ENCODE measurements around the gene LRRC4C.

The LRRC4C gene

DNA sequence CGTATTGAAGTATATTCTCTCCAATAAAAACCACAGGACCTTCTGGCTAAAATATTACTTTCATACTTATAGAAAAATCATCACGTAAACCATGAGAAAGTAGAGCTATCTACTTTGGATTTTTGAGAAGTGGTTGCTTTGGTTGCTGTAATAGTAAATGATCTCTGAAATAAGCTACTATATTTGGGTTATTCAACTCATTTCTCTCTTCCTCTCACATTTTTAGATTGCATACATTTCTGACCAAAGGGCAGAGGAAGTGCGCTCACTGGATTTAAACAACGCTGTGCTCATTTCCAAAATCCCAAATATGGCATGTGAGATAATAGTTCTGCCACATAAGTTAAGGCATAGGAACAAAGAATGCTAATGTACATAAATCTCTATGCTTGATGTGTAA lies 357.0 kb downstream of the LRRC4C start:
- no peak for DNase-seq
- Histone ChIP-seq H3K18ac (ENCODE audit: low read length) (no peak overlapping the region), H3K9ac (ENCODE audit: low read length) (no peak overlapping the region), H3K79me2 (ENCODE audit: control insufficient read depth, insufficient read depth, low read length, poor library complexity) (no peaks in the 10 kb centered on the region), H2BK120ac (ENCODE audit: insufficient read depth, low read length, poor library complexity) (no peak overlapping the region), H3K4ac (ENCODE audit: low read depth, low read length) (no peak overlapping the region), H3K4me3 (ENCODE audit: low read depth, low read length) (no peak overlapping the region), H4K12ac (ENCODE audit: low read depth, low read length) (no peak overlapping the region), H3K9me3 (ENCODE audit: insufficient read depth, low read depth, low read length) (no peaks in the 10 kb centered on the region), H3K27me3 (ENCODE audit: insufficient read depth, low read length) (no peaks in the 10 kb centered on the region), H3K36me3 (ENCODE audit: control insufficient read depth in 1 of 2, insufficient read depth in 2 of 2, low read length in 2 of 2) (no peaks in the 10 kb centered on the region), H3K79me1 (ENCODE audit: low read length) (no peaks in the 10 kb centered on the region), H4K91ac (ENCODE audit: low read depth, low read length) (no peak overlapping the region), H2BK5ac (ENCODE audit: low read depth, low read length, poor library complexity) (no peak overlapping the region), H3K27ac (ENCODE audit: low read depth, low read length) (no peak overlapping the region), H2AFZ (ENCODE audit: insufficient read depth, low read length, poor library complexity) (no peak overlapping the region), H2AK5ac (ENCODE audit: low read length) (no peak overlapping the region), H3K4me1 (ENCODE audit: control insufficient read depth in 1 of 2, insufficient read depth in 2 of 2, low read length in 2 of 2) (no peaks in the 10 kb centered on the region), H3K14ac (ENCODE audit: low read length) (no peak overlapping the region), H3K23ac (ENCODE audit: low read length) (no peak overlapping the region), H2BK12ac (ENCODE audit: low read length) (no peak overlapping the region), H4K8ac (ENCODE audit: low read depth, low read length) (no peak overlapping the region), H3K4me2 (ENCODE audit: low read length) (no peak overlapping the region)
- no CpG with 5 or more reads among the region's 4 CpGs for WGBS (ENCODE audit: extremely low coverage, insufficient coverage, insufficient read length)

DNA sequence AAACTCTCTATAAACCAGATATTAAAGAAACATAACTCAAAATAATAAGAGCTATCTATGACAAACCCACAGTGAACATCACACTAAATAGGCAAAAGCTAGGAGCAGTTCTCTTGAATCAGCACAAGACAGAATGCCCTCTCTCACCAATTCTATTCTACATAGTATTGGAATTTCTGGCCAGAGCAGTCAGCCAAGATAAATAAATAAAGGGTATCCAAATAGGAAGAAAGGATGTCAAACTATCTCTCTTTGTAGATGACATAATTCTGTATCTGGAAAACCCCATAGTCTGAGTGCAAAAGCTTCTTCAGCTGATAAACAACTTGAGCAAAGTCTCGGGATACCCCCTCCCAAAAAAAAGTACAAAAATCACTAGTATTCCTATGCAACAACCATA lies 359.8 kb downstream of the LRRC4C start:
- H4K12ac ChIP-seq (ENCODE audit: low read depth, low read length) = no peak overlapping the region
- H3K9me3 ChIP-seq (ENCODE audit: insufficient read depth, low read depth, low read length) = no peaks in the 10 kb centered on the region
- H3K4me3 ChIP-seq (ENCODE audit: low read depth, low read length) = no peak overlapping the region
- H3K4me2 ChIP-seq (ENCODE audit: low read length) = no peak overlapping the region
- H3K23ac ChIP-seq (ENCODE audit: low read length) = no peak overlapping the region
- no peaks in the 10 kb centered on the region for H3K79me1 ChIP-seq (ENCODE audit: low read length)
- no peak overlapping the region for H4K91ac ChIP-seq (ENCODE audit: low read depth, low read length)
- no peak overlapping the region for H4K8ac ChIP-seq (ENCODE audit: low read depth, low read length)
- no peak overlapping the region for H3K14ac ChIP-seq (ENCODE audit: low read length)
- no peak overlapping the region for H3K18ac ChIP-seq (ENCODE audit: low read length)
- no peak for DNase-seq
- no peak overlapping the region for H2AK5ac ChIP-seq (ENCODE audit: low read length)
- no peak overlapping the region for H2AFZ ChIP-seq (ENCODE audit: insufficient read depth, low read length, poor library complexity)
- WGBS (ENCODE audit: extremely low coverage, insufficient coverage, insufficient read length) = no CpG with 5 or more reads among the region's 1 CpG
- H3K27me3 ChIP-seq (ENCODE audit: insufficient read depth, low read length) = no peaks in the 10 kb centered on the region
- H3K79me2 ChIP-seq (ENCODE audit: control insufficient read depth, insufficient read depth, low read length, poor library complexity) = no peaks in the 10 kb centered on the region
- no peak overlapping the region for H3K27ac ChIP-seq (ENCODE audit: low read depth, low read length)
- H3K36me3 ChIP-seq (ENCODE audit: control insufficient read depth in 1 of 2, insufficient read depth in 2 of 2, low read length in 2 of 2) = no peaks in the 10 kb centered on the region
- H3K4ac ChIP-seq (ENCODE audit: low read depth, low read length) = no peak overlapping the region
- H3K9ac ChIP-seq (ENCODE audit: low read length) = no peak overlapping the region
- H2BK12ac ChIP-seq (ENCODE audit: low read length) = no peak overlapping the region
- no peaks in the 10 kb centered on the region for H3K4me1 ChIP-seq (ENCODE audit: control insufficient read depth in 1 of 2, insufficient read depth in 2 of 2, low read length in 2 of 2)
- H2BK5ac ChIP-seq (ENCODE audit: low read depth, low read length, poor library complexity) = no peak overlapping the region
- no peak overlapping the region for H2BK120ac ChIP-seq (ENCODE audit: insufficient read depth, low read length, poor library complexity)

DNA sequence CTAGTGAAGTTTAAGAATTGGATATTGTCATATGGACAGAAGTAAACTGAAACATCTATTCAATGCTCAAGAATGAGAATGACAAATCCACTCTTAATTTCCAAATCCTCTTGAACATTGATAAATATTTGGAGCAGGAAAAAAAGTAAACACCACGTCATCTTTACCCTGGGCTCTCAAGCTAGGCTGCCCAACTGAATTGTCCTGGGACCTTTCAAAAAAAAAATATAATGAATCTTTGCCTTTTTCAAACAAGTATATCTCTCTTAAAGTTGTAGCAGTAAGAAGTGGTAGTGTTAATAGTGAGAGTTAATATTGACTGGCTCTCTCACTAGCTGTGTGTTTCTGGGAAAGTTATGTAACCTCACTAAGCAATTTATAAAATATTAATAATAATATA lies 374.3 kb downstream of the LRRC4C start:
- Histone ChIP-seq H3K27ac (ENCODE audit: low read depth, low read length) (no peak overlapping the region), H3K36me3 (ENCODE audit: control insufficient read depth in 1 of 2, insufficient read depth in 2 of 2, low read length in 2 of 2) (no peaks in the 10 kb centered on the region)

DNA sequence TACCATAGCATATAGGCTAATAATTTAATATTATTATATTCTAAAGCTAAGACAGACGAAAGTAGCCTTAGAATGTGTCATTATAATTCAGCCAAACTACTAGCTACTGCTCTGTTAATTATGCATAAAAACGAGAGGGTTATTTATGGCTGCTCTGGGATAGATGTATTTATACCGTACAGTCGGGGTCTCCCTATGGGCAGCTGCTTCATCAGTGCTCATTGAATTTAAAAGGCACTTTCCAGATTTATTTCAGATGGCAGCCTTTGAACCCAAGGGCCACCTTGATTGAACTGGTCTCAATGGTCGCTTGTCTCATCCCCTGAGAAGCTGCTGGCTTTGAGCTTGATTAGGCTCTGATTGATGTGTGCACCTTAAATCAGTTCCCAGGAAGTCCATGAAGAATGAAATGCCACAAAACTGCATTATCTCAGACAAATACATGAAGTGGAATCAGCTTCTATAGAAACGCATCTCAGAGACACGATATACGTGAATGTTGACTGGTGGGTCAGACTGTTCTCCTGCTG lies 377.6 kb downstream of the LRRC4C start:
- no peak overlapping the region for H3K18ac ChIP-seq (ENCODE audit: low read length)
- no peak overlapping the region for H3K4ac ChIP-seq (ENCODE audit: low read depth, low read length)
- H4K8ac ChIP-seq (ENCODE audit: low read depth, low read length) = no peak overlapping the region
- WGBS (ENCODE audit: extremely low coverage, insufficient coverage, insufficient read length) = no CpG with 5 or more reads among the region's 8 CpGs
- no peak overlapping the region for H2AFZ ChIP-seq (ENCODE audit: insufficient read depth, low read length, poor library complexity)
- H3K79me2 ChIP-seq (ENCODE audit: control insufficient read depth, insufficient read depth, low read length, poor library complexity) = no peaks in the 10 kb centered on the region
- H4K91ac ChIP-seq (ENCODE audit: low read depth, low read length) = no peak overlapping the region
- H2BK5ac ChIP-seq (ENCODE audit: low read depth, low read length, poor library complexity) = no peak overlapping the region
- H2AK5ac ChIP-seq (ENCODE audit: low read length) = no peak overlapping the region
- no peaks in the 10 kb centered on the region for H3K36me3 ChIP-seq (ENCODE audit: control insufficient read depth in 1 of 2, insufficient read depth in 2 of 2, low read length in 2 of 2)
- no peak overlapping the region for H3K27ac ChIP-seq (ENCODE audit: low read depth, low read length)
- H3K23ac ChIP-seq (ENCODE audit: low read length) = no peak overlapping the region
- no peak overlapping the region for H3K14ac ChIP-seq (ENCODE audit: low read length)
- H3K4me3 ChIP-seq (ENCODE audit: low read depth, low read length) = no peak overlapping the region
- H3K4me1 ChIP-seq (ENCODE audit: control insufficient read depth in 1 of 2, insufficient read depth in 2 of 2, low read length in 2 of 2) = no peaks in the 10 kb centered on the region
- no peak overlapping the region for H2BK12ac ChIP-seq (ENCODE audit: low read length)
- no peaks in the 10 kb centered on the region for H3K79me1 ChIP-seq (ENCODE audit: low read length)
- no peak for DNase-seq
- H3K4me2 ChIP-seq (ENCODE audit: low read length) = no peak overlapping the region
- H4K12ac ChIP-seq (ENCODE audit: low read depth, low read length) = no peak overlapping the region
- no peaks in the 10 kb centered on the region for H3K27me3 ChIP-seq (ENCODE audit: insufficient read depth, low read length)
- H3K9ac ChIP-seq (ENCODE audit: low read length) = no peak overlapping the region
- peaks cover 2% of the 10 kb centered on the region for H3K9me3 ChIP-seq (ENCODE audit: insufficient read depth, low read depth, low read length)
- H2BK120ac ChIP-seq (ENCODE audit: insufficient read depth, low read length, poor library complexity) = no peak overlapping the region

More for the DNA sequence above, 374.3 kb downstream of the LRRC4C start:
- Histone ChIP-seq H3K9ac (ENCODE audit: low read length) (no peak overlapping the region), H2BK5ac (ENCODE audit: low read depth, low read length, poor library complexity) (no peak overlapping the region), H3K4me1 (ENCODE audit: control insufficient read depth in 1 of 2, insufficient read depth in 2 of 2, low read length in 2 of 2) (no peaks in the 10 kb centered on the region), H3K4me2 (ENCODE audit: low read length) (no peak overlapping the region), H3K23ac (ENCODE audit: low read length) (no peak overlapping the region), H4K91ac (ENCODE audit: low read depth, low read length) (no peak overlapping the region), H3K14ac (ENCODE audit: low read length) (no peak overlapping the region), H4K8ac (ENCODE audit: low read depth, low read length) (no peak overlapping the region), H3K27me3 (ENCODE audit: insufficient read depth, low read length) (no peaks in the 10 kb centered on the region), H3K4ac (ENCODE audit: low read depth, low read length) (no peak overlapping the region), H3K9me3 (ENCODE audit: insufficient read depth, low read depth, low read length) (no peaks in the 10 kb centered on the region), H2BK120ac (ENCODE audit: insufficient read depth, low read length, poor library complexity) (no peak overlapping the region), H3K79me2 (ENCODE audit: control insufficient read depth, insufficient read depth, low read length, poor library complexity) (no peaks in the 10 kb centered on the region), H3K18ac (ENCODE audit: low read length) (no peak overlapping the region), H3K79me1 (ENCODE audit: low read length) (no peaks in the 10 kb centered on the region), H2AFZ (ENCODE audit: insufficient read depth, low read length, poor library complexity) (no peak overlapping the region), H3K4me3 (ENCODE audit: low read depth, low read length) (no peak overlapping the region), H2BK12ac (ENCODE audit: low read length) (no peak overlapping the region), H2AK5ac (ENCODE audit: low read length) (no peak overlapping the region), H4K12ac (ENCODE audit: low read depth, low read length) (no peak overlapping the region)
- DNase-seq = no peak
- no CpG with 5 or more reads among the region's 1 CpG for WGBS (ENCODE audit: extremely low coverage, insufficient coverage, insufficient read length)
